HCT116 (cell line): ENCODE measurements around the gene TFF3. TPM values are rescaled to one million over a fixed set of nuclear protein-coding genes. Genes with fewer than 3 reads are reported as not detected.

ENCODE experiments used
- ATAC-seq: fragments of 200-7000 bp; cut with Tn5 transposase; 2 replicates; pipeline ENCODE4 v1.9.1; 2020; ENCODE audit warnings: mild to moderate bottlenecking, moderate library complexity
- BruUV-seq: library from RNA; stranded (reverse); fragments of 400-500 nt; replicated peaks from 2 replicates; lab custom pipeline; 2021; lab: Mats Ljungman, UMichigan
- CTCF ChIA-PET: fragments of 300-600 bp; sonication (Branson Sonifier 250); formaldehyde crosslinking; loops from one replicate; lab custom pipeline; 2021; ENCODE audit warnings: antibody characterized with exemption; lab: Charles Lee
- POLR2A ChIA-PET: fragments of 300-600, 350-600 bp; sonication (Branson Sonifier 250); formaldehyde crosslinking; loops from one replicate; lab custom pipeline; 2021; ENCODE audit warnings: antibody characterized with exemption; lab: Charles Lee
- RAD21 ChIA-PET, 2 experiments: fragments of 300-600 bp; sonication (Branson Sonifier 250); formaldehyde crosslinking; loops; one replicate each; lab custom pipeline; 2023; ENCODE audit warnings: low total read pairs in 2 of 2; ENCODE audit not compliant: uncharacterized antibody in 2 of 2, unreplicated experiment in 2 of 2, low non-redundant PET in 1 of 2; lab: Charles Lee
- DNase-seq: peaks from one replicate; pipeline ENCODE4 v3.0.0-alpha.2; 2010; ENCODE audit warnings: low read depth, low spot score
- H2AFZ ChIP-seq: fragments of 200-600 bp; shearing (Covaris generic), sonication (generic); 2 replicates; pipeline ENCODE4 v1.6.1; 2017; ENCODE audit warnings: low read depth, mixed run types, mixed read lengths, antibody characterized with exemption, low read length; ENCODE audit not compliant: poor library complexity, severe bottlenecking
- H3K27ac ChIP-seq: 2 replicates; pipeline ENCODE4 v1.5.1; 2012; ENCODE audit warnings: low read depth, low read length
- H3K27me3 ChIP-seq: fragments of 200-600 bp; sonication (generic); 2 replicates; pipeline ENCODE4 v1.6.1; 2016; ENCODE audit warnings: mixed run types, low read length, mixed read lengths; ENCODE audit not compliant: insufficient read depth
- H3K36me3 ChIP-seq, 2 experiments: fragments of 200-500 bp in 1 of 2; fragments of 200-600 bp in 1 of 2; sonication (Bioruptor generic) in 1 of 2; sonication (generic) in 1 of 2; 2 replicates each; pipeline versions ENCODE4 v1.5.1 to v1.6.1; 2014 to 2016; ENCODE audit warnings: low read length in 2 of 2, inconsistent platforms in 1 of 2, mixed read lengths in 1 of 2, mixed run types in 1 of 2; ENCODE audit not compliant: insufficient read depth in 2 of 2, control insufficient read depth in 1 of 2
- H3K4me1 ChIP-seq, 2 experiments: fragments of 200-600 bp in 1 of 2; sonication (generic) in 1 of 2; 2 replicates each; pipeline versions ENCODE4 v1.5.1 to v1.6.1; 2012 to 2017; ENCODE audit warnings: low read length in 2 of 2, inconsistent platforms in 1 of 2, mild to moderate bottlenecking in 1 of 2, mixed read lengths in 1 of 2, mixed run types in 1 of 2, moderate library complexity in 1 of 2; ENCODE audit not compliant: insufficient read depth in 2 of 2, control insufficient read depth in 1 of 2
- H3K4me2 ChIP-seq: fragments of 200-600 bp; sonication (generic); 2 replicates; pipeline ENCODE4 v1.6.1; 2017; ENCODE audit warnings: mixed run types, low read length, mixed read lengths
- H3K4me3 ChIP-seq, 2 experiments: fragments of 200-600 bp in 1 of 2; sonication (generic) in 1 of 2; replicated peaks in 1 of 2; 2 replicates each; pipeline ENCODE4 v1.5.1; 2011 to 2016; ENCODE audit warnings: low read length in 2 of 2, control low read depth in 1 of 2, low read depth in 1 of 2, mild to moderate bottlenecking in 1 of 2, mixed read lengths in 1 of 2, mixed run types in 1 of 2
- H3K79me2 ChIP-seq: fragments of 200-600 bp; sonication (generic); 2 replicates; pipeline ENCODE4 v1.6.1; 2017; ENCODE audit warnings: mild to moderate bottlenecking, mixed run types, low read length, moderate library complexity, mixed read lengths; ENCODE audit not compliant: insufficient read depth
- H3K9ac ChIP-seq: fragments of 200-600 bp; sonication (generic); 2 replicates; pipeline ENCODE4 v1.6.1; 2016; ENCODE audit warnings: low read length, mixed read lengths
- H3K9me2 ChIP-seq: fragments of 200-600 bp; sonication (generic), shearing (Covaris generic); 2 replicates; pipeline ENCODE4 v1.6.1; 2017; ENCODE audit warnings: mixed run types, mild to moderate bottlenecking, moderate library complexity; ENCODE audit not compliant: insufficient read depth
- H3K9me3 ChIP-seq, 2 experiments: fragments of 200-500 bp in 1 of 2; fragments of 200-600 bp in 1 of 2; sonication (Bioruptor generic) in 1 of 2; sonication (generic) in 1 of 2; 2 replicates each; pipeline ENCODE4 v1.6.1; 2014 to 2017; ENCODE audit warnings: low read length in 2 of 2, mixed read lengths in 2 of 2, inconsistent platforms in 1 of 2, low read depth in 1 of 2, mild to moderate bottlenecking in 1 of 2, mixed run types in 1 of 2, moderate library complexity in 1 of 2; ENCODE audit not compliant: control insufficient read depth in 1 of 2, insufficient read depth in 1 of 2
- H4K20me1 ChIP-seq: fragments of 200-600 bp; sonication (generic), shearing (Covaris generic); 2 replicates; pipeline ENCODE4 v1.6.1; 2017; ENCODE audit warnings: mixed run types, mild to moderate bottlenecking, moderate library complexity; ENCODE audit not compliant: insufficient read depth
- ATF3 ChIP-seq: IDR thresholded peaks from 2 replicates; pipeline ENCODE4 v1.6.1; 2012
- CBX3 ChIP-seq: IDR thresholded peaks from 2 replicates; pipeline ENCODE4 v1.6.1; 2012; ENCODE audit warnings: low read depth
- MAX ChIP-seq: IDR thresholded peaks from 2 replicates; pipeline ENCODE4 v1.6.1; 2012
- POLR2A ChIP-seq: IDR thresholded peaks from 2 replicates; pipeline ENCODE4 v1.7.0; 2011; ENCODE audit warnings: borderline replicate concordance; ENCODE audit not compliant: insufficient read depth, insufficient read length; ENCODE audit errors: extremely low read depth
- REST ChIP-seq: IDR thresholded peaks from 2 replicates; pipeline ENCODE4 v1.6.1; 2012; ENCODE audit warnings: low read depth
- SRF ChIP-seq: IDR thresholded peaks from 2 replicates; pipeline ENCODE4 v1.6.1; 2012; ENCODE audit warnings: low read depth
- ZBTB33 ChIP-seq: IDR thresholded peaks from 2 replicates; pipeline ENCODE4 v1.6.1; 2011; ENCODE audit warnings: mild to moderate bottlenecking, low read length, moderate library complexity; ENCODE audit not compliant: insufficient replicate concordance; ENCODE audit errors: extremely low read depth
- intact Hi-C: fragments of 100-400 bp; cut with micrococcal nuclease; formaldehyde crosslinking; loops from 2 replicates; pipeline ENCODE4 v1.10.0; 2022
- total RNA-seq: library from RNA; stranded (reverse); gene quantifications from one replicate; pipeline ENCODE4 v1.2.1, GENCODE V29; 2021; ENCODE audit not compliant: unreplicated experiment

The TFF3 gene
- total RNA-seq, 1 experiment from 2014 or later: 0.22 TPM

GRCh38 chr21:42312626-42313104, 2.5 kb downstream of the TFF3 start:
- H3K9ac ChIP-seq: no peak overlapping the region

More at GRCh38 chr21:42312626-42313104, 2.5 kb downstream of the TFF3 start:
- Histone ChIP-seq H3K9me3 (no peaks in the 10 kb centered on the region), H4K20me1 (no peaks in the 10 kb centered on the region), H3K4me3 (no peak overlapping the region), H2AFZ (no peak overlapping the region), H3K4me2 (no peak overlapping the region), H3K4me1 (peaks cover 0 to 5% of the 10 kb centered on the region in 2 experiments; a peak in 1 of 4 replicates), H3K9me2 (no peaks in the 10 kb centered on the region), H3K27me3 (no peaks in the 10 kb centered on the region), H3K36me3 (no peaks in the 10 kb centered on the region), H3K27ac (no peak overlapping the region), H3K79me2 (no peaks in the 10 kb centered on the region)
- ChIA-PET RAD21 (no interaction called here), CTCF (no interaction called here), POLR2A (no interaction called here)
- ATAC-seq (no peak), DNase-seq (no peak)
- intact Hi-C loops: no loop called here
- TF ChIP-seq ATF3 (no peak), REST (no peak), CBX3 (no peak), POLR2A (no peak), ZBTB33 (no peak), SRF (no peak), MAX (no peak)
- no TSS peak for BruUV-seq
